ENCODE results near the gene CAB39L. TPM values are rescaled to one million over a fixed set of nuclear protein-coding genes. Genes with fewer than 3 reads are reported as not detected.

CAB39L gene
- total RNA-seq, 1 experiment from 2014 or later, result 6.2 TPM

DNA sequence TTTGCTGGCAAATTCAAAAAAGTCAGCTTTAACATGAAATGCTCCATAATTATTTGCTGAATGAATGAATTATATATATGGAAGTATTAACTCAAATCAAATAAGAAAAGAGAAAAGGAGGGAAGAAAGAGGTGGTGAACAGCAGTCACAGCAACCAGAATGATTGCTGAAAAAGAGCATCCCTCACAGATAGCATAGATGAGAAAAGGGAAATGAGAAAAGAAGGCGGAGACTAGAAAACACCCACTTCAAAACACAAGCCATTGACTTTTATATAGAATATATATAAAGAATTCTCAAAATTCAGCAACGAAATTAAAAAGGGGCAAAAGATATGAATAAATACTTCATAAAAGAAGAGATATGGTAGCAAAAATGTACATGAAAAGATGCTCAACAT lies 75.2 kb downstream of the CAB39L start:
- Mint-ChIP-seq H3K4me1 (ENCODE audit: insufficient read depth, unreplicated experiment) (no peaks in the 10 kb centered on the region), H3K9me3 (ENCODE audit: unreplicated experiment) (peaks cover 7% of the 10 kb centered on the region), H3K4me3 (ENCODE audit: unreplicated experiment) (no peak overlapping the region), H3K27me3 (ENCODE audit: insufficient read depth, unreplicated experiment) (no peaks in the 10 kb centered on the region), H3K36me3 (ENCODE audit: insufficient read depth, unreplicated experiment) (no peaks in the 10 kb centered on the region), H3K27ac (ENCODE audit: low read depth, unreplicated experiment) (no peak overlapping the region)
- intact Hi-C loops (cut with micrococcal nuclease), result no loop called here
- TF ChIP-seq, protein P1, sequence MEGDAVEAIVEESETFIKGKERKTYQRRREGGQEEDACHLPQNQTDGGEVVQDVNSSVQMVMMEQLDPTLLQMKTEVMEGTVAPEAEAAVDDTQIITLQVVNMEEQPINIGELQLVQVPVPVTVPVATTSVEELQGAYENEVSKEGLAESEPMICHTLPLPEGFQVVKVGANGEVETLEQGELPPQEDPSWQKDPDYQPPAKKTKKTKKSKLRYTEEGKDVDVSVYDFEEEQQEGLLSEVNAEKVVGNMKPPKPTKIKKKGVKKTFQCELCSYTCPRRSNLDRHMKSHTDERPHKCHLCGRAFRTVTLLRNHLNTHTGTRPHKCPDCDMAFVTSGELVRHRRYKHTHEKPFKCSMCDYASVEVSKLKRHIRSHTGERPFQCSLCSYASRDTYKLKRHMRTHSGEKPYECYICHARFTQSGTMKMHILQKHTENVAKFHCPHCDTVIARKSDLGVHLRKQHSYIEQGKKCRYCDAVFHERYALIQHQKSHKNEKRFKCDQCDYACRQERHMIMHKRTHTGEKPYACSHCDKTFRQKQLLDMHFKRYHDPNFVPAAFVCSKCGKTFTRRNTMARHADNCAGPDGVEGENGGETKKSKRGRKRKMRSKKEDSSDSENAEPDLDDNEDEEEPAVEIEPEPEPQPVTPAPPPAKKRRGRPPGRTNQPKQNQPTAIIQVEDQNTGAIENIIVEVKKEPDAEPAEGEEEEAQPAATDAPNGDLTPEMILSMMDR (IDR thresholded peaks at IDR 0.05; ENCODE audit: unreplicated experiment), result no peak
- ChIA-PET POLR2A (interaction anchor here (0.9 kb wide), 1 partner anchor 14 kb away, joined by 4 read pairs; no protein-coding TSS in a partner anchor), CTCF (interaction anchor here (0.6 kb wide), 1 partner anchor 358 kb away, joined by 3 read pairs; no protein-coding TSS in a partner anchor)
- DNase-seq (ENCODE audit: unreplicated experiment), result no peak
- no TSS peak for BruUV-seq (replicated peaks)

- no peak overlapping the region for H3K4me3 Mint-ChIP-seq (ENCODE audit: unreplicated experiment)
- CTCF ChIA-PET, result interaction anchor here (0.6 kb wide), 1 partner anchor 359 kb away, joined by 3 read pairs; no protein-coding TSS in a partner anchor
These were observed 76.0 kb downstream of the CAB39L start for GRCh38 chr13:49367640-49368422.

GRCh38 chr13:49366841-49367240 lies 77.0 kb downstream of the CAB39L start:
- DNase-seq (ENCODE audit: unreplicated experiment), result no peak
- CTCF ChIA-PET, result interaction anchor here (0.6 kb wide), 1 partner anchor 220 kb away, joined by 4 read pairs; no protein-coding TSS in a partner anchor
- BruUV-seq (replicated peaks), result no TSS peak
- H3K4me3 Mint-ChIP-seq (ENCODE audit: unreplicated experiment), result no peak overlapping the region
- no peaks in the 10 kb centered on the region for H3K27me3 Mint-ChIP-seq (ENCODE audit: insufficient read depth, unreplicated experiment)
- TF ChIP-seq, protein P1 (IDR thresholded peaks at IDR 0.05; ENCODE audit: unreplicated experiment), result no peak
- no peaks in the 10 kb centered on the region for H3K36me3 Mint-ChIP-seq (ENCODE audit: insufficient read depth, unreplicated experiment)
- H3K27ac Mint-ChIP-seq (ENCODE audit: low read depth, unreplicated experiment), result no peak overlapping the region
- no peaks in the 10 kb centered on the region for H3K4me1 Mint-ChIP-seq (ENCODE audit: insufficient read depth, unreplicated experiment)
- H3K9me3 Mint-ChIP-seq (ENCODE audit: unreplicated experiment), result peaks cover 15% of the 10 kb centered on the region
- POLR2A ChIA-PET, result no interaction called here
- intact Hi-C loops (cut with micrococcal nuclease), result no loop called here

More at GRCh38 chr13:49367640-49368422, 76.0 kb downstream of the CAB39L start:
- Mint-ChIP-seq H3K36me3 (ENCODE audit: insufficient read depth, unreplicated experiment) (no peaks in the 10 kb centered on the region), H3K4me1 (ENCODE audit: insufficient read depth, unreplicated experiment) (no peaks in the 10 kb centered on the region), H3K27ac (ENCODE audit: low read depth, unreplicated experiment) (no peak overlapping the region), H3K27me3 (ENCODE audit: insufficient read depth, unreplicated experiment) (no peaks in the 10 kb centered on the region), H3K9me3 (ENCODE audit: unreplicated experiment) (peaks cover 15% of the 10 kb centered on the region)
- BruUV-seq (replicated peaks), result no TSS peak
- intact Hi-C loops (cut with micrococcal nuclease), result no loop called here
- TF ChIP-seq, protein P1 (IDR thresholded peaks at IDR 0.05; ENCODE audit: unreplicated experiment), result no peak
- POLR2A ChIA-PET, result interaction anchor here (0.6 to 0.9 kb wide), 3 partner anchors 13 to 120 kb away, joined by 3 to 4 read pairs (median 3); partner anchors contain the start of gene CDADC1
- DNase-seq (ENCODE audit: unreplicated experiment), result no peak

DNA sequence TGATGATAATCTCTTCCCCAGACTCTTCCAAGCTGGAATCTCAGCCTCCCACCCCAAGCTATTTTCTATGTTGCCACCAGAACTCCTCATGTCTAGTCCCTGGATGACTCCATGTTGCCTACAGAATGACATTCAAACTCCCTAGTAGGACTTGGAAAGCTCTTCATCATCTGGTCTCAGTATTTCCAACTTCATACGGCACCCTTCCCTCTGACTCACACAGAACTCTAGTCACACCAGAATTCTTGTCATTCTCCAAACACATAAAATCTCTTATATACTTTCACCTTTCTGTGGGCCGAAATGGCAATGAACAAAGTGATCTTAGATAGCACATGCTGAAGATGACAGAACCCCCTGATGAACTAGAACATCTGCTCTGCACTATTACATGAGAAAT lies 86.2 kb downstream of the CAB39L start:
- peaks cover 7% of the 10 kb centered on the region for H3K4me1 Mint-ChIP-seq (ENCODE audit: insufficient read depth, unreplicated experiment)
- ChIA-PET CTCF (no interaction called here), POLR2A (interaction anchor here (0.6 to 1.1 kb wide), 2 partner anchors 25 to 405 kb away, joined by 3 read pairs; no protein-coding TSS in a partner anchor)
- H3K36me3 Mint-ChIP-seq (ENCODE audit: insufficient read depth, unreplicated experiment), result no peaks in the 10 kb centered on the region
- no peak overlapping the region for H3K27ac Mint-ChIP-seq (ENCODE audit: low read depth, unreplicated experiment)
- H3K9me3 Mint-ChIP-seq (ENCODE audit: unreplicated experiment), result peaks cover 4% of the 10 kb centered on the region
- no TSS peak for BruUV-seq (replicated peaks)
- TF ChIP-seq, protein P1 (IDR thresholded peaks at IDR 0.05; ENCODE audit: unreplicated experiment), result no peak
- intact Hi-C loops (cut with micrococcal nuclease), result no loop called here
- H3K4me3 Mint-ChIP-seq (ENCODE audit: unreplicated experiment), result no peak overlapping the region
- H3K27me3 Mint-ChIP-seq (ENCODE audit: insufficient read depth, unreplicated experiment), result no peaks in the 10 kb centered on the region
- no peak for DNase-seq (ENCODE audit: unreplicated experiment)
